HG03064 (cell line): Measurements from ENCODE around the gene ZBTB49.

Experiments
- ATAC-seq: cut with Tn5 transposase; IDR thresholded peaks from one replicate; pipeline ENCODE4 v1.9.1; 2021; ENCODE audit warnings: low read depth; ENCODE audit not compliant: unreplicated experiment

Gene ZBTB49

GRCh38 chr4:4355302-4355701 lies 65.3 kb downstream of the ZBTB49 start:
- ATAC-seq: no peak

GRCh38 chr4:4356106-4357041 lies 66.3 kb downstream of the ZBTB49 start:
- ATAC-seq: no peak

GRCh38 chr4:4358093-4358854 lies 68.2 kb downstream of the ZBTB49 start:
- no peak for ATAC-seq

GRCh38 chr4:4361883-4362282 lies 71.8 kb downstream of the ZBTB49 start:
- no peak for ATAC-seq

GRCh38 chr4:4362991-4363697 lies 73.1 kb downstream of the ZBTB49 start:
- ATAC-seq: no peak

GRCh38 chr4:4364061-4364460 lies 74.0 kb downstream of the ZBTB49 start:
- no peak for ATAC-seq

GRCh38 chr4:4364486-4365208 lies 74.6 kb downstream of the ZBTB49 start:
- ATAC-seq: no peak

- ATAC-seq: no peak
These were observed 78.9 kb downstream of the ZBTB49 start for GRCh38 chr4:4368809-4369580.
